Peyer's patch (tissue), 4 donors: ENCODE results near the gene TTLL4.

Experiments
- POLR2A ChIP-seq, 2 donors: fragments of 450-650 bp; IDR thresholded peaks; one replicate each; pipeline ENCODE4 v1.5.1; 2017; ENCODE audit warnings: antibody characterized with exemption in 2 of 2, mild to moderate bottlenecking in 2 of 2, moderate library complexity in 2 of 2
- TF ChIP-seq, protein P1 (sequence below), 6 experiments: fragments of 450-650 bp in 4 of 6; fragments of 200-600 bp in 2 of 6; sonication (generic) in 1 of 6; IDR thresholded peaks; one replicate each; pipeline ENCODE4 v1.5.1; 2017 to 2019; ENCODE audit warnings: antibody characterized with exemption in 6 of 6, mild to moderate bottlenecking in 3 of 6, moderate library complexity in 1 of 6

DNA sequence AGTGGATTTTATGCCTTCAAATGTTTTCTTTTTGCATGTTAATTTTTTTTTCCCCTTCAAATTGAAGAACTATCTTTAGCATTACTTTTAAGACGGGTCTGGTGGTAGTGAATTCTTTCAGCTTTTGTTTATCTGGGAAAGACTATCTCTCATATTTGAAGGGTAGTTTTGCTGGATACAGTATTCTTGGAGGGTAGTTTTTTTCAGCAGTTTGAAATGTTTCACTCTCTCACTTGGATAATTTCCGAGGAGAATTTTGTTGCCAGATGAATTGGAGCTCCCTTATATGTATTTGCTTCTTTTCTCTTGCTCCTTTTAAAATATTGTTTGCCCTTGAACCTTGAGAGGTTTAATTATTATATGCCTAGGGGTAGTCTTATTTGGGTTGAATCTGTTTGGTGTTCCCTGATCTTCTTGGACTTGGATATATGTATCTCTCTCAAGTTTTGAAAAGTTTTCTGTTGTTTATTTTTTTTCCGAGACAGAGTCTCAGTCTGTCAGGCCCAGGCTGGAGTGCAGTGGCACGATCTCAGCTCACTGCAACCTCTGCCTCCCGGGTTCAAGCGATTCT is 15.5 kb downstream of the TTLL4 start:
- no peak for TF ChIP-seq POLR2A (IDR thresholded peaks at IDR 0.05)
- TF ChIP-seq, protein P1, sequence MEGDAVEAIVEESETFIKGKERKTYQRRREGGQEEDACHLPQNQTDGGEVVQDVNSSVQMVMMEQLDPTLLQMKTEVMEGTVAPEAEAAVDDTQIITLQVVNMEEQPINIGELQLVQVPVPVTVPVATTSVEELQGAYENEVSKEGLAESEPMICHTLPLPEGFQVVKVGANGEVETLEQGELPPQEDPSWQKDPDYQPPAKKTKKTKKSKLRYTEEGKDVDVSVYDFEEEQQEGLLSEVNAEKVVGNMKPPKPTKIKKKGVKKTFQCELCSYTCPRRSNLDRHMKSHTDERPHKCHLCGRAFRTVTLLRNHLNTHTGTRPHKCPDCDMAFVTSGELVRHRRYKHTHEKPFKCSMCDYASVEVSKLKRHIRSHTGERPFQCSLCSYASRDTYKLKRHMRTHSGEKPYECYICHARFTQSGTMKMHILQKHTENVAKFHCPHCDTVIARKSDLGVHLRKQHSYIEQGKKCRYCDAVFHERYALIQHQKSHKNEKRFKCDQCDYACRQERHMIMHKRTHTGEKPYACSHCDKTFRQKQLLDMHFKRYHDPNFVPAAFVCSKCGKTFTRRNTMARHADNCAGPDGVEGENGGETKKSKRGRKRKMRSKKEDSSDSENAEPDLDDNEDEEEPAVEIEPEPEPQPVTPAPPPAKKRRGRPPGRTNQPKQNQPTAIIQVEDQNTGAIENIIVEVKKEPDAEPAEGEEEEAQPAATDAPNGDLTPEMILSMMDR (IDR thresholded peaks at IDR 0.05): no peak
